ENCODE measurements around the gene UGT1A7.
"Not testable (repeated sequence)": the region's sequence is repeated elsewhere in the genome, so short reads cannot be mapped to it uniquely, and the experiment has no call there.

Gene UGT1A7

GRCh38 chr2:233712611-233713261, 31.0 kb downstream of the UGT1A7 start, which contains the start of gene UGT1A5:
Gene UGT1A5 (plus strand): TSS chr2:233712907. CDS start chr2:233712992, 85 bp downstream.
- no peak for DNase-seq (ENCODE audit: low spot score)

DNA sequence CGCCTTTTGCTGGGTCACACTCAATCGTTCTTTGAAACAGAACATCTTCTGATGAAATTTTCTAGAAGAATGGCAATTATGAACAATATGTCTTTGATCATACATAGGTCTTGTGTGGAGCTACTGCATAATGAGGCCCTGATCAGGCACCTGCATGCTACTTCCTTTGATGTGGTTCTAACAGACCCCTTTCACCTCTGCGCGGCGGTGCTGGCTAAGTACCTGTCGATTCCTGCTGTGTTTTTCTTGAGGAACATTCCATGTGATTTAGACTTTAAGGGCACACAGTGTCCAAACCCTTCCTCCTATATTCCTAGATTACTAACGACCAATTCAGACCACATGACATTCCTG, 31.5 kb downstream of the UGT1A7 start:
- no peak for DNase-seq (ENCODE audit: low spot score)

GRCh38 chr2:233714121-233714520, 32.4 kb downstream of the UGT1A7 start:
- no peak for DNase-seq (ENCODE audit: low spot score)

DNA sequence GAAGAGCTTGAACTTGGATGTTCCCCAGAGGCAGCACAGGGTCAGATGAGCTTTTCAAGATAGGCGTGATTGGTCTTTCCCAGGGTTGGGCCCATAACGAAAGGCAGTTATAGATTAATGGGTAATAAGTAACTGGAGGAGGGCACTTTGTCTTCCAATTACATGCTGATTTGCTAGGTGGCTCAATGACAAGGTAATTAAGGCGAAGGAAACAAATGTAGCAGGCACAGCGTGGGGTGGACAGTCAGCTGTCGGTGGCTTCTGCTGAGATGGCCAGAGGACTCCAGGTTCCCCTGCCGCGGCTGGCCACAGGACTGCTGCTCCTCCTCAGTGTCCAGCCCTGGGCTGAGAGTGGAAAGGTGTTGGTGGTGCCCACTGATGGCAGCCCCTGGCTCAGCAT, 36.9 kb downstream of the UGT1A7 start, which contains the start of gene UGT1A4:
Gene UGT1A4, plus strand, starts transcription at position 185 of the 400 bp plus-strand sequence. Its CDS starts 85 bp downstream, at position 270.
- DNase-seq (ENCODE audit: low spot score), result no peak

- no peak for DNase-seq (ENCODE audit: low spot score)
These were observed 47.1 kb downstream of the UGT1A7 start, which contains the start of gene UGT1A3 for GRCh38 chr2:233728723-233729301. Gene UGT1A3 (plus strand): TSS chr2:233729042. CDS start chr2:233729127, 85 bp downstream.

GRCh38 chr2:233736868-233737653, 55.4 kb downstream of the UGT1A7 start:
- not testable (repeated sequence) for DNase-seq (ENCODE audit: low spot score)

DNA sequence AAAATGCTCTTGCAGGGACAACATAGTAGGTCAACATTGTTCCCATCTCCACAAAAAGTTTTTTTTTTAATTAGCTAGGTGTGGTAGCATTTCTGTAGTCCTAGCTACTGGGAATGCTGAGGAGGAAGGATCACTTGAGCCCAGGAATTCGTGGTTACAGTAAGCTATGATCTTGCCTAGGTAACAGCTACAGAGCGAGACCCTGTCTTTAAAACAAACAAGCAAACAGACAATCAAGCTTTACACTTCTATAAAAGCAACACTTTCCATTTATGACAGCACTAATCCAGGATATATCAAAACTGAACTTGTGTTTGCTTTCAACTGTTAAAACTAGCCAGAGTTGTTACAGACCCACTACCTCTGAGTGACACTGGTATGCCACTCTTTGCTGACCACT, 59.2 kb downstream of the UGT1A7 start:
- no peak for DNase-seq (ENCODE audit: low spot score)

GRCh38 chr2:233743464-233744259, 62.0 kb downstream of the UGT1A7 start:
- DNase-seq (ENCODE audit: low spot score), result no peak

GRCh38 chr2:233745073-233745755, 63.5 kb downstream of the UGT1A7 start:
- DNase-seq (ENCODE audit: low spot score), result no peak

GRCh38 chr2:233745838-233746237, 64.1 kb downstream of the UGT1A7 start:
- not testable (repeated sequence) for DNase-seq (ENCODE audit: low spot score)

- DNase-seq (ENCODE audit: low spot score), result no peak
These were observed 65.0 kb downstream of the UGT1A7 start for GRCh38 chr2:233746475-233747282.

DNA sequence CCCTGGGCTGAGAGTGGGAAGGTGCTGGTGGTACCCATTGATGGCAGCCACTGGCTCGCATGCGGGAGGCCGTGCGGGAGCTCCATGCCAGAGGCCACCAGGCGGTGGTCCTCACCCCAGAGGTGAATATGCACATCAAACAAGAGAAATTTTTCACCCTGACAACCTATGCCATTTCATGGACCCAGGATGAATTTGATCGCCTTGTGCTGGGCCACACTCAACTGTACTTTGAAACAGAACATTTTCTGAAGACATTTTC, 65.5 kb downstream of the UGT1A7 start:
- DNase-seq (ENCODE audit: low spot score), result no peak

DNA sequence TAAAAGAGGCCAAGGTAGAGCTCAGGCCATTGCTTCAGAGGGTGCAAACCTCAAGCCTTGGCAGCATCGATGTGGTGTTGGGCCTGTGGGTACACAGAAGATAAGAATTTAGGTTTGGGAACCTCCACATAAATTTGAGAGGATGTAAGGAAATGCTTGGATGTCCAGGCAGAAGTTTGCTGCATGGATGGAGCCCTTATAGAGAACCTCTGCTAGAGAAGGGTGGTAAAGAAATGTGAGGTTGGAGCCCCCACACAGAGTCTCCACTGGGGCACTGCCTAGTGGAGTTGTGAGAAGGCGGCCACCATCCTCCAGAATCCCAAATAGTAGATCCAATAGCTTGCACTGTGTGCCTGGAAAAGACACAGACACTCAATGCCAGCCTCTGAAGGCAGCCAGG, 69.0 kb downstream of the UGT1A7 start:
- not testable (repeated sequence) for DNase-seq (ENCODE audit: low spot score)

DNA sequence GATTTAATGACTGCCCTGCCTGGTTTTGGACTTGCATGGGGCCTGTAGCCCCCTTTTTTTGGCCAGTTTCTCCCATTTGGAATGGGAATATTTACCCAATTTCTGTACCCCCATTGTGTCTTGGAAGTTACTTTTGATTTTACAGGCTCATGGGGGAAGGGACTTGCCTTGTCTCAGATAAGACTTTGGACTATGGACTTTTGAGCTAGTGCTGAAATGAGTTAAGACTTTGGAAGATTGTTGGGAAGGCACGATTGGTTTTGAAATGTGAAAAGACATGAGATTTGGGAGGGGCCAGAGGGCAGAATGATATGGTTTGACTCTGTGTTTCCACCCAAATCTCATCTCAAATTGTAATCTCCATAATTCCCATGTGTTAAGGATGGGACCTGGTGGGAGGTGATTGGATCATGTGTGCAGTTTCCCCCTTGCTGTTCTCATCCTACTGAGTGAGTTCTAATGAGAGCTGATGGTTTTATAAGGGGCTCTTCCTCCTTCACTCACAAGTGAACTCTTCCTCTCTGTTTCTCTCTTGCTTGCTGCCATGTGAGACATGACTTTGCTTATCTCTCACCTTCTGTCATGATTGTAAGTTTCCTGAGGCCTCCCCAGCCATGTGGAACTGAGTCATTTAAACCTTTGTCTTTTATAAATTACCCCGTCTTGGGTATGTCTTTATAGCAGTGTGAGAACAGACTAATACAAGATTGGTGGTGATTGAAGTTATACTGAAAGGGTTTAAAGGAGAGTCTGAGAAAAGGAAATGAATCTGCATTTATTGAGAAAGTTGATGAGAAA, 69.7 kb downstream of the UGT1A7 start:
- DNase-seq (ENCODE audit: low spot score), result not testable (repeated sequence)

DNA sequence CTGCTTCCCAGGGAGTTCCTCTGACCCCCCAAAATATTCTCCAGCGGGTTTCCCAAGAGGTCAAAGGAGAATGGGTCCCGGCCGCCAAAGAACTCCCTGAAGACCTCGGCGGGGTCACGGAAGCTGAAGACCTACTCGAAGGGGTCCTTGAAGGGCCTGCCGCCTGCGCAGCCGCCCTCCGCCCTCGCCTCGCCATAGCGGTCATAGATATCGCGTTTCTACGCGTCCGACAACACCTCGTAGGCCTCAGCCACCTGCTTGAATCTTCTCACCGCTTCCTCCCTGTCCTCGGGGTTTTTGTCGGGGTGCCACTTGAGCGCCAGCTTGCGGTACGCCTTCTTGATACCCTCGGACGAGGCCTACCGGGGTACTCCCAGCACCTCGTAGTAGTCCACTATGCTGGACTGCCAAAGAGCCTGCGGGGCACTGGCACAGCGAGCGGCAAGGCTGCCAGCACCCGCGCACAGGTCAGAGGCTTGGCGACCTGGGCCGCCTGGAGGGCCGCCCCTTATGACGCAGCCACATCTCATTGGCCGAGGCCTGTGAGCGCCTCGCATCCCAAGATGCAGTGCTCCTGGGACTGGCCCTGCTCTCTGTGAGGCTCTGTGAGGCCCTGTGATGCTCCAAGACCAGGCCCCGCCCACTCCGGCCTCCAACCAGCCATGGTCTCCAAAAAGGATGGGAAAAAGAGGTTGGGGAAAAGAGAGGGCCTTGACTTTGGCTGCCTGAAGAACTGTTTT, 73.3 kb downstream of the UGT1A7 start:
- DNase-seq (ENCODE audit: low spot score), result no peak

DNA sequence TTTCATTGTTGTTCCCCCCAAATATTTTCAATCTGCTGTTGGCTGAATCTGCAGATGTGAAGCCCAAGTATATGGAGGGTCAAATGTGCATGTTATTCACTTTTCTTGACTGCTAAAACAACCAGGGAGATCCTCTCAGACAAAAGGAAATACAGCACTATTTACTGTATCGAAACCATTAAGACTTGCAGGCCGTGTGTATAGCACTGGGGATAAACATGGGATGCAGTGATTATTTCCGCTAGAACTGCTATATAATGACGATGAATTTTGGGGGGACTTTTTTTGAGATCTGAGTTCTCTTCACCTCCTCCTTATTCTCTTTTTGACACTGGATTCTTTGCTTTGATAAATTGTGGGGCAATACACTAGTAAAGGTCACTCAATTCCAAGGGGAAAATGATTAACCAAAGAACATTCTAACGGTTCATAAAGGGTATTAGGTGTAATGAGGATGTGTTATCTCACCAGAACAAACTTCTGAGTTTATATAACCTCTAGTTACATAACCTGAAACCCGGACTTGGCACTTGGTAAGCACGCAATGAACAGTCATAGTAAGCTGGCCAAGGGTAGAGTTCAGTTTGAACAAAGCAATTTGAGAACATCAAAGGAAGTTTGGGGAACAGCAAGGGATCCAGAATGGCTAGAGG, 74.9 kb downstream of the UGT1A7 start:
- DNase-seq (ENCODE audit: low spot score), result no peak

- no peak for DNase-seq (ENCODE audit: low spot score)
These were observed 76.4 kb downstream of the UGT1A7 start for GRCh38 chr2:233758141-233758540.

- no peak for DNase-seq (ENCODE audit: low spot score)
These were observed 77.1 kb downstream of the UGT1A7 start for GRCh38 chr2:233758849-233759248.

GRCh38 chr2:233760043-233760442, 78.3 kb downstream of the UGT1A7 start, which contains the start of gene UGT1A1:
Gene UGT1A1 (plus strand): TSS chr2:233760270. CDS start chr2:233760288, 18 bp downstream.
- no peak for DNase-seq (ENCODE audit: low spot score)
